NCI-H1105 (cell line): ENCODE measurements around the gene MSH6.

ENCODE experiments used
- DNase-seq: peaks from one replicate; lab custom pipeline; 2025; lab: John Stamatoyannopoulos, UW

Gene MSH6, protein sequence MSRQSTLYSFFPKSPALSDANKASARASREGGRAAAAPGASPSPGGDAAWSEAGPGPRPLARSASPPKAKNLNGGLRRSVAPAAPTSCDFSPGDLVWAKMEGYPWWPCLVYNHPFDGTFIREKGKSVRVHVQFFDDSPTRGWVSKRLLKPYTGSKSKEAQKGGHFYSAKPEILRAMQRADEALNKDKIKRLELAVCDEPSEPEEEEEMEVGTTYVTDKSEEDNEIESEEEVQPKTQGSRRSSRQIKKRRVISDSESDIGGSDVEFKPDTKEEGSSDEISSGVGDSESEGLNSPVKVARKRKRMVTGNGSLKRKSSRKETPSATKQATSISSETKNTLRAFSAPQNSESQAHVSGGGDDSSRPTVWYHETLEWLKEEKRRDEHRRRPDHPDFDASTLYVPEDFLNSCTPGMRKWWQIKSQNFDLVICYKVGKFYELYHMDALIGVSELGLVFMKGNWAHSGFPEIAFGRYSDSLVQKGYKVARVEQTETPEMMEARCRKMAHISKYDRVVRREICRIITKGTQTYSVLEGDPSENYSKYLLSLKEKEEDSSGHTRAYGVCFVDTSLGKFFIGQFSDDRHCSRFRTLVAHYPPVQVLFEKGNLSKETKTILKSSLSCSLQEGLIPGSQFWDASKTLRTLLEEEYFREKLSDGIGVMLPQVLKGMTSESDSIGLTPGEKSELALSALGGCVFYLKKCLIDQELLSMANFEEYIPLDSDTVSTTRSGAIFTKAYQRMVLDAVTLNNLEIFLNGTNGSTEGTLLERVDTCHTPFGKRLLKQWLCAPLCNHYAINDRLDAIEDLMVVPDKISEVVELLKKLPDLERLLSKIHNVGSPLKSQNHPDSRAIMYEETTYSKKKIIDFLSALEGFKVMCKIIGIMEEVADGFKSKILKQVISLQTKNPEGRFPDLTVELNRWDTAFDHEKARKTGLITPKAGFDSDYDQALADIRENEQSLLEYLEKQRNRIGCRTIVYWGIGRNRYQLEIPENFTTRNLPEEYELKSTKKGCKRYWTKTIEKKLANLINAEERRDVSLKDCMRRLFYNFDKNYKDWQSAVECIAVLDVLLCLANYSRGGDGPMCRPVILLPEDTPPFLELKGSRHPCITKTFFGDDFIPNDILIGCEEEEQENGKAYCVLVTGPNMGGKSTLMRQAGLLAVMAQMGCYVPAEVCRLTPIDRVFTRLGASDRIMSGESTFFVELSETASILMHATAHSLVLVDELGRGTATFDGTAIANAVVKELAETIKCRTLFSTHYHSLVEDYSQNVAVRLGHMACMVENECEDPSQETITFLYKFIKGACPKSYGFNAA (N-terminal part only)

DNA sequence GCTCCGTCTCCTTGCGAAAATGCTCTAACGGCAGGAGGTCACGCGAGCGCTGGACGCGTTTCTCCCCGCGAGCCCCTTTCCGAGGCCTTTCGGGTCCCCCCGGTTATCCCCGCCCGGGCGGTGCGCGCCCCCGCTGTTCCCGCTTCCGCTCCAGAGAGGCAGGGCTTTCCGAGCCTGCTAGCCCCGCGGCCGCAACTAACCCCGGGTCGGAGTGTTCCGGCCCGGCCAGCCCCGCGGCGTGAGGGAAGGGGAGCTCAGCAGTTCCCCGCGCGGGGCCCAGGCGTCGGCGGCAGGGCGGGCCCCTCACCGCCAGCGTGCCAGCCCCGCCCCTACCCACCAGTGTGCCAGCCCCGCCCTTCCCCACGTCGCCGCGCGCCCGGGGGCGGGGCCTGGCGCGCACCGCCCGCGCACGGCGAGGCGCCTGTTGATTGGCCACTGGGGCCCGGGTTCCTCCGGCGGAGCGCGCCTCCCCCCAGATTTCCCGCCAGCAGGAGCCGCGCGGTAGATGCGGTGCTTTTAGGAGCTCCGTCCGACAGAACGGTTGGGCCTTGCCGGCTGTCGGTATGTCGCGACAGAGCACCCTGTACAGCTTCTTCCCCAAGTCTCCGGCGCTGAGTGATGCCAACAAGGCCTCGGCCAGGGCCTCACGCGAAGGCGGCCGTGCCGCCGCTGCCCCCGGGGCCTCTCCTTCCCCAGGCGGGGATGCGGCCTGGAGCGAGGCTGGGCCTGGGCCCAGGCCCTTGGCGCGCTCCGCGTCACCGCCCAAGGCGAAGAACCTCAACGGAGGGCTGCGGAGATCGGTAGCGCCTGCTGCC is at the start of gene MSH6:
TSS of gene MSH6 (plus strand) at position 475 of the 815 bp plus-strand sequence. CDS start at position 564, 89 bp downstream.
- peak; percentile 79 for DNase-seq

DNA sequence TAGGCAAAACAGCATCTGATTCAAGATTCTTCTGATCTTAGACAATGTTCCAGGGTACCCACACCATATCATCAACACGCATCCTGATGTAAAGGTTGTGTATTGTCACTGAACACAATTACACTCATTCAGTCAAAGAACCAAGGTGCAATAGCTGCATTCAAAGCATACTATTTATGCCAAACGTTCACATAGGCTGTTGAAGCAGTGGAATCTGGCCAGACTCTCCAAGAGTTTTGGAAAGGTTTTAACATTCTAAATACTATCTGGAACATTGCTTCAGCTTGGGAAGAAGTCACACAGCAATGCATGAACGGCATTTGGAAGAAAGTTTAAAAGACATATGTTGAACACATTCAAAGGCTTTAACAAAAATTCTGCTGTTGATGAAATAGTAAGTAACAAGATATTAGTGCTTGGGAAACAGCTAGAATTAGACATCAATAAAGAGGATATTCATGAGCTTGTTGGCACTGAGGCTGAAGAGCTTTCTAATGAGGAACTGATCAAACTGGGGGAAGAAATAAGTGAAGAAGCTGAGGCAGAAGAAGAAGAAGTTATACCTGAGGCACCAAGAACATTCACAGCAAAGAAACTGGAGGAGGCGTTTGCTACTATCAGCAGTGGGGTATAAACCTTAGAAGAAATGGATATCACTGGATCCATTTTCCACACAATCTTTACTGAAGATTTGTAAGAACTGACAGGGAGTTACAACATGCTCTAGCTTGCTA is 47.6 kb upstream of the MSH6 start:
- DNase-seq = no peak

DNA sequence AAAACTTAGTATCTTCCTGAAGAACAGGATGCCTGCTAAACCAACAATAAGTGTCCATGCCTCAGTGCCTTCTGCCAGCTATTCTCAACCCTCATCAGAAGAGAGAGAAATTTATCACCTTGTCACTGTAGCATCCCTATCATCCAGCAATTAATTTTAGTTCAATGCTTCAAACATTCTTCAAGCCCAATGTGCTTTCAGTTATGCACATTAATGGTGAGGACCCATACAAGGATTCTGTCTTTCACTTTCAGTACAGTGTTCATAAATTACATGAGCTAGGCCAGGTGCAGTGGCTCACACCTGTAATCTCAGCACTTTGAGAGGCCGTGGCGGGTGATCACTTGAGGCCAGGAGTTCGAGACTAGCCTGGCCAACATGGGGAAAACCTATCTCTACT is 47.0 kb upstream of the MSH6 start:
- no peak for DNase-seq

DNA sequence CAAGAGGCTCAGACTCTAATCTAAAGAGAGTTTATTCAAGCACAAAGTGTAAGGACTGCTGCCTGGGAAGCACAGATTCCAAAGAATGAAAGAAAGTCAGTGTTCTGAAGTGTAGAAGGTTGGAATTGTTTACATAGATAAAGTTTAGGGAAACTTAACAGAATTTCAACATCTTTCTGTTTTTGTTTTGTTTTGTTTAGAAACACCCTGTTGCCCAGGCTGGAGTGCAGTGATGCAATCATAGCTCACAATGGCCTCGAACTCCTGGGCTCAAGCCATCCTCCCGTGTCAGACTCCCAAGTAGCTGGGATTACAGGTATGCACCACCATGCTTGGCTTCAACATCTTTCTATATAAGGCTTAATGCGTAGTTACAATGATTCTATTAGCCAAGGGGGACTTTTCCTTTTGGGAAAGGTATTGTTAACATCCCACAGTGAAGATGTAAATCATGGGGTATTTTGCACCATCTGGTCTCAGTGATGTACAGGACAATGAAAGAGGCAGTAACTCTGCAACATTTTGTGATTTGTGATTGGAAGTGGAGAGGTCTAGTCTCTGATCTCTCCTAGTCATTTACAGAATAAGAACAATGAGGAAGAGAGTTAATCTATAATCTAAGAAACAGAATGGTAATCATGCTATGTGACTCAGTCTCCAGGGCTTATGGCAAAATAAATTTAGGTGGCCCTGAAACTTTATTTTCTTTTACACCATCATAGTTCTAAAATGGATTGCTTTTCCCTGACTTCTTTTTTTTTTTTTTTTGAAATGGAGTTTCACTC is 45.6 kb upstream of the MSH6 start:
- DNase-seq = no peak

DNA sequence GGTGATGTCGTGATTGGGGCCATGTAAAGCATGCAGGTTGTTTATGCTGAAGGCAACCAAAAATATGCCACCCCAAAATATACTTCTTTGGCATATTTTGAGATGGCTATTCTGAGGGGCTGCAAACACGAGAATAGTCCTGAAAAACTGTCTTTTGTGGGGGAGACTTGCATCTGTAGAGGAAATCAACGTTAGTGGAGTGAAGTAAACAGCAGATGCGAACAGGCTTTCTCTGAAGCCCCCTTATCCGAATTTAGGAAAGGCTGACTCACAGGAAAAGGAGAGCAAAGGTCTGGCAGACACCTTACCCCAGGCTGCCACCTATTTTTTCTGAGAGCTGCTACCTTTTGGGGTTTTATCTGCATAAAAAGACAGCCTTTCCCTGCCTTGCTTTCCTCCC is 44.6 kb upstream of the MSH6 start:
- no peak for DNase-seq

DNA sequence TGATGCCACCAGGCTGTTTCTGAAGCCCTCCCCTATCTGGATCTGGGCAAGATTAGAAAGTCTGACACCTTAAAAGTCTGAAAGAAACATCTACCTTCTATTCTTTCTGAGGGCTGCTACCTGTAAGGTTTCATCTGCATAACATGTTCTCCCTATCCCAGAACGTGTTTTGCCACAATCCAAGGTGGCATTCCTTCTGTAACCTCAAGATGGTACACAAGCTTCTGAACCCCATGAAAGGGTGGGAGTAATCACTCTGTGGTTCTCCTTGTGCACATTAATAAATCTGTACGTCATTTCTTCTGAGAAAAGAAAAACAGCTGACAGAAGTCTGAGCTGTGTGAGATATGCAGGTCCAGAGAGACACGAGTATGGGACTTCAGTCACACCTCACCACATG is 41.8 kb upstream of the MSH6 start:
- no peak for DNase-seq

DNA sequence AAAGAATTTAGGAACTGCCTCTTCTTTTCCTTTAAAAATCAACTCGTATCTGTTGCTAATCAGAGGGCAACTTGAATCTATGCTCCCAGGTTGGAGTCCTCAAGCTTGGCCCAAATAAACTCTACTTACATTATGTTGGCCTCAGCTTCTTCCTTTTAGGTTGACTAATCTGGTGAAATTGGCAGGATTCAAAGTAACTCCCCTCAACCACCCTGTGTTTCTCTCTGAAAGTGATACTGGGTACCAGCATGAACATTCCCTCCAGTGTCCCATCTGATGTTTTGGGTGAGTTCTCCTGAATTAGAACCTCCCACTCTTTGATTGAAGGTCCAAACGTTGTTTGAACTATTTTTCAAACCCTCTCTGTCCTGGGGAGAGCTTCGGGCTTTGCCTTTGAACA is 41.3 kb upstream of the MSH6 start:
- no peak for DNase-seq

DNA sequence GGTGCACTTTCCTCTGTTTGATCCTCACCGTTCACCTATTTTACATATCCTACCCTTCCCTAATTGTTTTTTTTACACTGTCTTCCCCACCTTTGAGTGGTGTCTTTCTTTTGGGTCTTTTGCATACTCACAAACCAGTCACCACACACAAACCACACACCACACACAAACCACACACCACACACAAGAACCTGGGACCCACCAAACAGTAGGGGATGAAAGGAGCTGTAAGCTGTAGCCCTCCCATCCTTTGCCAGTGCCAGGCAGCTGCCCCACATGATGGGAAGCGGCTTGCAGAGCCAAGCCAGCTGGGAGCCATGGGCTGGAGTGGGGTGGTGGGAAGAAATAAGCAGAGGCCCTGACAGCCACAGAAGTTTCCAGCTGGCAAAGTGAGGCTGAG is 38.9 kb upstream of the MSH6 start:
- DNase-seq = no peak

DNA sequence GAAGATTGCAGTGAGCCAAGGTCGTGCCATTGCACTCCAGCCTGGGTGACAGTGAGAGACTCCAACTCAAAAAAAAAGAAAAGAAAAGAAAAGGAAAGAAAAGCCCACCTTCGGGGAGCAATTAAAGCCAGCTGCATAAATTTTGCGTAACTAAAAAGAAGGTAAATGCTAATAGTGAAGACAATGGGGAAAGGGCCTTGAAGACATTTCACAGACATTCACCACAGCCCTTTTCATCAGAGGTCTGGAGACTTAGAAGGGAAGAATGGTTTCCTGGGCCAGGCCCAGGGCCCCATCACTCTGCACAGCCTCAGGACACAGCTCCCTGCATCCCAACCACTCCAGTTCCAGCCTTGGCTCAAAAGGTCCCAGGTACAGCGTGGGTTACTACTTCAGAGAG is 35.1 kb upstream of the MSH6 start:
- no peak for DNase-seq

DNA sequence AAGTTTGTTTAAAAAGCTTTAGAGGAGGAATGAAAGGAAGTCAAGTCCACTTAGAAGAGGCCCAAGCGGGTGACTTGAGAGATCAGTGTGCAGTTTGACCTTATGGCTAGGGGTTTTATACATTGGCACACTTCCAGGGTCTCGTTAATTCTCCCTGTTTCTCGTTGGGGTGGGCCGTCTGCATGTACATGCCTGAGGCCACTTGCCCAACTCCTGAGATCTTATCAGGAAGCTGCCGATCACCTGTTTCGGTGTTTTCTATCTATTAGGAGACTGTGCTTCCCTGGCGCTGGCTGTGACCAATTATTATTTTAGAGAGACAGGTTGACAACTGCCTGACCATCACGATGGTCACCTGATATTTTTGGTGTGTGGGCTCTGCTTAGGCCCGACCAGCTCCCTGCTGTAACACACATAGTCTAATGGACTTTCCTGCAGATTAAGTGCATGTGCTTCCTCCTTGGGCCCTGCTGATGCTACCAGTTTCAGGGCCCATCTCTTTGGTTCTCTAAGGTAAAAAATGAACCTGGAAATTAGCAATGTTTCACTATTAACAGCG is 31.0 kb upstream of the MSH6 start:
- DNase-seq = peak; percentile 15

DNA sequence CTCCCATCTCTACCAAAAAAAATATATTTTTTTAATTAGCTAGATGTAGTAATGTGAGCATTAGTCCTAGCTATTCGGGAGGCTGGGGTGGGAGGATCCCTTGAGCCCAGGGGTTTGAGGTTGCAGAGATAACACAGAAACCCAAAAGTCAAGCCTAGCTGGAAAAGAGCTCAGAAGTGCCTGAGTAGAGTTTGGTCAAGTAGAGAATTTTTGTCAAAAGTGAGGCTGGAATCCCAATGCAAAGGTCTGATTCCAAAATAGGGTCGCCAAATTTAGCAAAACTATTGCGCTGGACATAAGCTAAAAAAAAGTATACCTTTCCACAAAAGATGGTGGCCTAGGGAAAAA is 15.5 kb upstream of the MSH6 start:
- no peak for DNase-seq

DNA sequence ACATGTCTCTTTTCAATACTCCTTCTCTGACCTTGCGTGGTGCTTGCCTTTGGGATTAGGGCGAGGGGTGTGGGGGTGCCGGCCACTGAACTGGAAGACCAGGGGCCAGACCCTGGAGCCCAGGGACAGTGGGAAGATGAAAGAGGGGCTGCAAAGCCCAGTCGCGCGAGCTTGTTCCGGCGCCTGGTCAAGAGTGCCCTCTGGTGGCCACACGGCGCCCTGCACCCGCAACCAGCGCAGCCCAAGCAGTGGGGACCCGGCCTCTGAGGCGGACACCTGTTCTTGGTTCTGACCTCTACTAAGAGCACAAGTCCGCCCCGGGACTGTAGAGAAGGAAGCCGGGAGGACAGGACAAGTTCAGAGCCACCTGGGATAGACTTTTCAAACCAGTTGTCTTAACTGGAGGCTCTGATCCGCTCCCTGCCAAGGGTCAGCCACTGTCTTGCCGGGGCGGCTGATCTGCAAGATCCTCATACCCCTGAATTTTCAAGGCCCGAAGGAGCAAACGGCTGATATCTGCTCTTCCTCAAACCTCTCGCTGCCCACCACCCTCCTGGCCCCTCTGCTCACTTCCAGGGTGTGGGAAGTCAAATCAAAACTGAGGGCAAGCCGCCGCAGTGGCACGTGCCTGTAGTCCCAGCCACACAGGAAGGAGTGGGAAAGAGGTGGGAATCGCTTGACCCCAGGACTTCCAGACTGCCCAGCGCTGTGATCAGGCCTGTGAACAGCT is 14.9 kb upstream of the MSH6 start:
- peak; percentile 24 for DNase-seq

DNA sequence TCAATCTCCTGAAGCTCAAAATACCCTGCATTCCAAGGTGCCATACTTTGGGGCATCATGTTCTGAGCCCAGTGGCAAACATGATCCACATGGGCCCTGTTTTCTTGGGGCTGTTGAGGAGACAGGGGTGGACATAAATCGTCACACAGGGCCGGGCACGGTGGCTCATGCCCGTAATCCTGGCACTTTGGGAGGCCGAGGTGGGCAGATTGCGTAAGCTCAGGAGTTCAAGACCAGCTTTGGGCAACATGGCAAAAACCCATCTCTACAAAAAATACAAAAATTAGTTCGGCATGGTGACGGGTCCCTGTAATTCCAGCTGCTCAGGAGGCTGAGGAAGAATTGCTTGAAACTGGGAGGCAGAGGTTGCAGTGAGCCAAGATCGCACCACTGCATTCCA is 13.6 kb upstream of the MSH6 start:
- DNase-seq = no peak

DNA sequence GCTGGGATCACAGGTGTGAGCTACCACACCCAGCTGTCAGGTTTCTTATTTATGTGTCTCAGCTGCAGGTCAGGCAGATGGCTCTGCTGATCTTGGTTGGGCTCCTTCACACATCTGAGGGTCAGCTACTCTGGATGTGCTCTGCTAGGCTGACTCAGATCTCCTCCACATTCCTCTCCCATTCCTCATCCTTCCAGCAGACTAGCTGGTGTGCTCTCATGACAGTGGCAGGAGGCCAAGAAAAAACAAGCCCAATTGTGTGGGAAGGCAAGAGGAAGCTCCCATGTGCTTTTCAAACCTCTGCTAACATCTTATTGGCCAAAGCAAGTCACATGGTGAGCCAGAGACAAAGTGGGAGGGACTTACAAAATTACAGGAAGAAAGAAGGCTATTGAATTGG is 11.7 kb upstream of the MSH6 start:
- no peak for DNase-seq

DNA sequence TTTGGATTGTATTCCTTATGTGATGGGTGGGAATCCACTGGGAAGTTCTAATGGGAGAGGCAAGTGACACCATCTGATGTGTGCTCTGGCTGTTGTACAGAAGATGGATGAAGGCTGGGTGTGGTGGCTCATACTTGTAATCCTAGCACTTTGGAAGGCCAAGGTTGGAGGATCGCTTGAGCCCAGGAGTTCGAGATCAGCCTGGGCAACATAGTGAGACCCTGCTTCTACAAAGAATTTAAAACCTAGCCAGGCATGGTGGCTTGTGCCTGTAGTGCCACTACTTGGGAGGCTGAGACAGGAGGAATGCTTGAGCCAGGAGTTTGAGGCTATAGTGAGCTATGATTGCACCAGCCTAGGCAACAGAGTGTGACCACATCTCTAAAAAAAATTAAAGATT is 10.6 kb upstream of the MSH6 start:
- no peak for DNase-seq

DNA sequence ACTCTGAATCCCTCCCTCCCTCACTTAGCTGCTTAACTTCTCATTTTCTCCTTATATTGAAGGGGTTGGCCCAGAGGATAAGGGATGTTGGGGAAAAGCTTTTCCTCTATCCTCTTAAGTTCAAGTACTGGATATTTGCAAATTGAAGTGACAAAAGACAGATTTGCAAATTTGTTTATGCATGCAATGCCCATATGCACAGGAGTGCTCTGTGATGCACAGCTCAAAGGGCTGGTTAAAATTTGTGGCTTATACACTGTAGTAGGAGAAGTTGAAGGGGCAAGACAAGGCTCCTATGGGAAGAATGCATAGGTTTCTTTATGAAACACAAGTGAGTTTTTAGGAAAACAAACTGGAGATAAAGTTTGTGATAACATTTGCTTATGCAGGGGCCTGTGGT is 8.4 kb upstream of the MSH6 start:
- no peak for DNase-seq

DNA sequence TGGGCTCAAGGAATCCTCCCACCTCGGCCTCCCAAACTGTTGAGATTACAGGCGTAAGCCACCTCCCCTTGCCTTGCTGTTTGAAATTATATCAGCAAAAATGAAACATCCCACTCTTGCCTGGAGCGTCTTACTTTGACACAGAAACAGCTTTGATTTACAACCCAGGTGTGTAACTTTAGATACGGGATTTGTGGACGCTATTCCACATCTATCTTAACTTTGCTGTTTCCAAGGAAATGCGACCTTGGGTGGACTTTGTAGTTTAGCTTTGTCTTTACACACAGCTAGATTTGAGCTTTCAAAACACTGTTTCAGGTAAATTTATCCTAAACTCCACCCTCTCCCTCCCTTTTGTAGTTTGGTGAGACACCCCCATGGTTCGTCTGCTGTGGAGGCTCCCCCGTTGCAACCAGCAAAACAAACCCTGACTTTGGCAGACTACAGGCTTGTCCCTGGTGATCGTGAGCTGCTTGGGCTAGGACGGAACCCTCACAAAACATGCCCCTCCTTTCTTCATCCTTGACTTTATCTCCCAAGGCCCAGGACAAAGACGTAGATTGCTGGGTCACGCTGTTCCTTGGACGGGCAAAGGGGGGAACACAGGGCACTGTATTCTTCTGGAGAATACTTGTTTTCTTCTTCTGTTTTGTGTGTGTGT is 5.5 kb upstream of the MSH6 start:
- no peak for DNase-seq

DNA sequence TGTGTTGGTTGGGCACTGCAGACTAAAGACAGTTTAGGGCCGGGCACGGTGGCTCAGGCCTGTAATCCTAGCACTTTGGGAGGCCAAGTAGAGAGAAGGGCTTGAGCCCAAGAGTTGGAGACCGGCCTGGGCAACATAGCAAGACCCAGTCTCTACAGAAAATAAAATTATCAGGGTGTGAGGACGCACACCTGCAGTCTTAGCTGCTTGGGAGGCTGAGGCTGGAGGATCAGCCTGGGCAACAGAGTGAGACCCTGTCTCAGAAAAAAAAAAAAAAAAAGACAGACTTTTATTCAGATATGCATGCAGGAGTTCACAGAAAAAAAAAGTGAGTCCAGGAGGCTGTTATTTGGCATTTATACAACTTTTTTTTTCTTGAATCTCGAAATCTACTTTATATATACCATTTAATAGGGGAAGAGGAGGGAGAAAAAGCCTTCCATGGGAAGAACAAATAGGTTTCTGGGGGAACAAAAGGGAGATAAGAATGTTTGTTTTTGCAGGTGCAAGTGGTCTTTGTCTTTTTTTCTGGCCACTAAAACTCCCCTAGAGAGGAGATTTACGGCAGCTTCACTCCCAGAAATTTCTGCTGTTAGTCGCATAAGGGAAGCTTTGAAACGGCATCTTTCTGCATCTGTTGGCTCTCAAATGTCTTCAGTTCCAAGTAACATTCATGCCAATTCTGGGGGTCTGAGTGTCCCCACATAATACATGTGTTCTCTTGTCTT is 4.1 kb upstream of the MSH6 start:
- no peak for DNase-seq
